Parathyroid adenoma (tissue), 2 donors: ENCODE results near the gene NAA16.
"Not testable (repeated sequence)": the region's sequence is repeated elsewhere in the genome, so short reads cannot be mapped to it uniquely, and the experiment has no call there.

Experiments used
- H2AFZ ChIP-seq: fragments of 300-600 bp; sonication (generic); one replicate; pipeline ENCODE4 v1.7.0; 2017; ENCODE audit warnings: antibody characterized with exemption, mild to moderate bottlenecking
- H3K27ac ChIP-seq: fragments of 300-600 bp; sonication (generic); one replicate; pipeline ENCODE4 v1.7.0; 2017
- H3K27me3 ChIP-seq: fragments of 300-600 bp; sonication (generic); one replicate; pipeline ENCODE4 v1.7.0; 2017; ENCODE audit warnings: low read length; ENCODE audit not compliant: control insufficient read depth, insufficient read depth
- H3K36me3 ChIP-seq: fragments of 300-600 bp; sonication (generic); one replicate; pipeline ENCODE4 v1.7.0; 2017; ENCODE audit warnings: low read length; ENCODE audit not compliant: control insufficient read depth, insufficient read depth
- H3K4me1 ChIP-seq: fragments of 300-600 bp; sonication (generic); one replicate; pipeline ENCODE4 v1.7.0; 2017; ENCODE audit warnings: control low read depth
- H3K4me2 ChIP-seq: fragments of 300-600 bp; sonication (generic); one replicate; pipeline ENCODE4 v1.7.0; 2017; ENCODE audit warnings: low read length
- H3K4me3 ChIP-seq: fragments of 300-600 bp; sonication (generic); one replicate; pipeline ENCODE4 v1.7.0; 2017; ENCODE audit warnings: low read depth, low read length
- H3K79me2 ChIP-seq: fragments of 300-600 bp; sonication (generic); one replicate; pipeline ENCODE4 v1.7.0; 2017; ENCODE audit warnings: control low read depth
- H3K9ac ChIP-seq: fragments of 300-600 bp; sonication (generic); one replicate; pipeline ENCODE4 v1.7.0; 2017; ENCODE audit warnings: mild to moderate bottlenecking
- H3K9me3 ChIP-seq: fragments of 300-600 bp; sonication (generic); one replicate; pipeline ENCODE4 v1.7.0; 2017; ENCODE audit warnings: low read length; ENCODE audit not compliant: control insufficient read depth
- TF ChIP-seq, protein P1 (sequence below): fragments of 300-600 bp; sonication (generic); IDR thresholded peaks from one replicate; pipeline ENCODE4 v1.7.0; 2017; ENCODE audit warnings: antibody characterized with exemption, mild to moderate bottlenecking
- donor health status: primary hyperparathyroidism.

Gene NAA16

DNA sequence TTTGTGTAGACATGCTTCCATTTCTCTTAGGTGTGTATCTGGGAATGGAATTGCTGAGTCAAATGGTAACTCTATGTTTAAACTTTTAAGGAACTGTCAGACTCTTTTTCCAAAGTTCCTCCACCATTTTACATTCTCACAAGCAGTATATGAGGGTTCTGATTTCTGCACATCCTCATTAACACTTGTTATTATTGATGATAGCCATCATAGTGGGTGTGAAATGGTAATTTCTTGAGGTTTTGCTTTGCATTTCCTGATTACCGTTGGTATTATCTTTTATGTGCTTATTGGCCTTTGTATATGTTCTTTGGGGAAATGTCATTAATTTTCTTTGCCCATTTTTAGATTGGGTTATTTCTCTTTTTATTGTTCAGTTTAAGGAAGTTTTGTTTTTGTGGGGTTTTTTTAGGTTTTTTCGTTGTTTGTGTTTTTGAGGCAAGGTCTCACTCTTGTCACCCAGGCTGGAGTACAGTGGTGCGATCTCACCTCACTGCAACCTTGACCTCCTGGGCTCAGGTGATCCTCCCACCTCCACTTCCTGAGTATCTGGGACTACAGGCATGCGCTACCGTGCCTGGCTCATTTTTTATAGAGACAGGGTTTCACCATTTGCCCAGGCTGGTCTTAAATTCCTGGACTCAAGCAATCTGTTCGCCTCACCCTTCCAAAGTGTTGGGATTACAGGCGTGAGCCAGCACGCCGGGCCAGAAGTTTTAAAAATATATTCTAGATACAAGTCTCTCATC is 34.3 kb downstream of the NAA16 start:
- H2AFZ ChIP-seq = no peak overlapping the region
- no peaks in the 10 kb centered on the region for H3K36me3 ChIP-seq
- no peak overlapping the region for H3K9ac ChIP-seq
- no peaks in the 10 kb centered on the region for H3K9me3 ChIP-seq
- H3K79me2 ChIP-seq = no peaks in the 10 kb centered on the region
- no peaks in the 10 kb centered on the region for H3K27me3 ChIP-seq
- TF ChIP-seq, protein P1, sequence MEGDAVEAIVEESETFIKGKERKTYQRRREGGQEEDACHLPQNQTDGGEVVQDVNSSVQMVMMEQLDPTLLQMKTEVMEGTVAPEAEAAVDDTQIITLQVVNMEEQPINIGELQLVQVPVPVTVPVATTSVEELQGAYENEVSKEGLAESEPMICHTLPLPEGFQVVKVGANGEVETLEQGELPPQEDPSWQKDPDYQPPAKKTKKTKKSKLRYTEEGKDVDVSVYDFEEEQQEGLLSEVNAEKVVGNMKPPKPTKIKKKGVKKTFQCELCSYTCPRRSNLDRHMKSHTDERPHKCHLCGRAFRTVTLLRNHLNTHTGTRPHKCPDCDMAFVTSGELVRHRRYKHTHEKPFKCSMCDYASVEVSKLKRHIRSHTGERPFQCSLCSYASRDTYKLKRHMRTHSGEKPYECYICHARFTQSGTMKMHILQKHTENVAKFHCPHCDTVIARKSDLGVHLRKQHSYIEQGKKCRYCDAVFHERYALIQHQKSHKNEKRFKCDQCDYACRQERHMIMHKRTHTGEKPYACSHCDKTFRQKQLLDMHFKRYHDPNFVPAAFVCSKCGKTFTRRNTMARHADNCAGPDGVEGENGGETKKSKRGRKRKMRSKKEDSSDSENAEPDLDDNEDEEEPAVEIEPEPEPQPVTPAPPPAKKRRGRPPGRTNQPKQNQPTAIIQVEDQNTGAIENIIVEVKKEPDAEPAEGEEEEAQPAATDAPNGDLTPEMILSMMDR = no peak
- H3K4me3 ChIP-seq = no peak overlapping the region
- no peak overlapping the region for H3K4me2 ChIP-seq
- H3K4me1 ChIP-seq = no peaks in the 10 kb centered on the region
- H3K27ac ChIP-seq = no peak overlapping the region

DNA sequence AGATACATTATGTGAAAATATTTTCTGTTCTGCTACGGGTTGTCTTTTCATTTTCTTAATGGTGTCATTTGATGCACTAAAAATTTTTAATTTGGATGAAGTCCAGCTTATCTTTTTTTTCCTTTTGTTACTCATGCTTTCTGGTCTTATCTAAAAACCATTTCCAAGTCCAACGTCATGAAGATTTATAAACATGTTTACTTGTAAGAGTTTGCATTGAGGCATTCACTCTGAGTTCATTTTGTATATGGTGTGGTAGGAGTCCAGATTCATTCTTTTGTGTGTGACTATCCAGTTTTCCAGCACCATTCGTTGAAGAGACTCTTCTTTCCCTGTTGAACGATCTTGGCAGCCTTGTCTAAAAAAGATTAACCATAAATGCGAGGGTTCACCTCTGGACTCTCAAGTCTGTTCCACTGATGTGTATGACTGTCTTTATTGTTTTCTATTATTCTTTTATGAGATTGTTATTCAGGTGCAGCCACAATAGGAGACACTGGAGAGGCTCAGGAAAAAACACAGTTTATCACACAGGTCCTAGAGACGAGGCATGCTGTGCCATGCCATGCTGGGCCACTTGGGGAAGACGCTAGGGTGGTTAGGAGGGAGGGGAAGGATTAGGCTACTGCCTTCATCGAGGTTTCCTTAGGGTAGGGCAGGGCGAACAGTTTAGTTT is 35.0 kb downstream of the NAA16 start:
- Histone ChIP-seq H3K79me2 (no peaks in the 10 kb centered on the region), H3K27ac (no peak overlapping the region), H2AFZ (no peak overlapping the region), H3K4me3 (no peak overlapping the region), H3K27me3 (no peaks in the 10 kb centered on the region), H3K9ac (no peak overlapping the region), H3K4me2 (no peak overlapping the region), H3K9me3 (no peaks in the 10 kb centered on the region), H3K36me3 (no peaks in the 10 kb centered on the region), H3K4me1 (no peaks in the 10 kb centered on the region)
- TF ChIP-seq, protein P1 = no peak

DNA sequence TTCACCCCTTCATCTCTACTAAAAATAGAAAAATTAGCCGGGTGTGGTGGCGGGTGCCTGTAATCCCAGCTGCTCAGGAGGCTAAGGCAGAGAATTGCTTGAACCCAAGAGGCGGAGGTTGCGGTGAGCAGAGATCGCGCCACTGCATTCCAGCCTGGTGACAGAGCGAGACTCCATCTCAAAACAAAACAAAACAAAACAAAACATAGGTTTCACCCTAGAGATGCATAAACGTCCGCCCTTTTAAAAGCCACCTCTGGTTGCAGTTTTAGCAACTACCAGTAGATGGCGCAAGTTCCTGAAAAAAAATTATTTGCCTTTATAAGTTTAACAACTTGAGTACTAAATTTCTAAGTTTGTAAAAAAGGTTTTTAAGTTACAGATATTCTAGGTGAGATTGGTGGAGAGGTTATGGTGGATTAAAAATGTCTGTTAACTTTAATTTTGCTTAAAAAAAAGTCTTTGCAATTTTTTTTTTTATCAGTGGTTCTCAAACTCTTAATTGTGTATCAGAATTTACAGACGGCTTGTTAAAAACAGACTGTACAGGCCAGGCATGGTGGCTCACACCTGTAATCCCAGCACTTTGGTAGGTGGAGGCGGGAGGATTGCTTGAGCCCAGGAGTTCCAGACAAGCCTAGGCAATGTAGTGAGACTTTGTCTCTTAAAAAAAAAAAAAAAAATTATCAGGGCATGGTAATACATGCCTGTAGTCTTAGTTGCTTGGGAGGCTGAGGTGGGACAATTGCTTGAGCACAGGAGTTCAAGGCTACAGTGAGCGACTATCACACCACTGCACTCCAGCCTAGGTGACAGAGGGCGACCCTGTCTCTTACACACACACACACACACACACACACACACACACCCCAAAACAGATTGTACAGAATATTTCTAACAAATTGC is 42.1 kb downstream of the NAA16 start:
- H3K4me3 ChIP-seq = no peak overlapping the region
- no peak overlapping the region for H3K27ac ChIP-seq
- H3K79me2 ChIP-seq = no peaks in the 10 kb centered on the region
- TF ChIP-seq, protein P1 = peak; percentile 73
- no peak overlapping the region for H3K9ac ChIP-seq
- H3K27me3 ChIP-seq = no peaks in the 10 kb centered on the region
- no peaks in the 10 kb centered on the region for H3K9me3 ChIP-seq
- H3K4me1 ChIP-seq = peaks cover 10% of the 10 kb centered on the region
- H3K36me3 ChIP-seq = no peaks in the 10 kb centered on the region
- H2AFZ ChIP-seq = no peak overlapping the region
- no peak overlapping the region for H3K4me2 ChIP-seq

DNA sequence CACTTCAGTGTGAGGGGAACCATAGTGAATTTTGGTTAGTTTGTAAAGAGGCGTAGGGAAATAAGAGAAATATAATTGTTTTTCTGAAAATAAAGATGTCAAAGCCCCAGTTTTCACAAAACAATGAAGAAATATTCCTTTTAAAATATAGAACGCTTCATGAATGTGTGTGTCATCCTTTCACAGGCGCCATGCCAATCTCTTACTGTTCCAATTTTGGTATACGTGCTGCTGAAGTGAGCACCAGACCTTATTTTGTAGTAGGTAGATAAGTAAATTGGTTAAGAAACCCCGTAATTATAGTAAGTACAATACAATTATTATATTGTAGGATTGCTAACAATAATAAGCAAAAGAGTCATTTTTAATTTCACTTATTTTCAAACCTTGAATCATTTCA is 43.3 kb downstream of the NAA16 start:
- H3K4me3 ChIP-seq = no peak overlapping the region
- no peaks in the 10 kb centered on the region for H3K27me3 ChIP-seq
- H3K9me3 ChIP-seq = no peaks in the 10 kb centered on the region
- H3K9ac ChIP-seq = no peak overlapping the region
- H3K4me2 ChIP-seq = no peak overlapping the region
- no peak overlapping the region for H2AFZ ChIP-seq
- H3K27ac ChIP-seq = no peak overlapping the region
- H3K79me2 ChIP-seq = no peaks in the 10 kb centered on the region
- H3K4me1 ChIP-seq = peaks cover 10% of the 10 kb centered on the region
- TF ChIP-seq, protein P1 = no peak
- no peaks in the 10 kb centered on the region for H3K36me3 ChIP-seq

DNA sequence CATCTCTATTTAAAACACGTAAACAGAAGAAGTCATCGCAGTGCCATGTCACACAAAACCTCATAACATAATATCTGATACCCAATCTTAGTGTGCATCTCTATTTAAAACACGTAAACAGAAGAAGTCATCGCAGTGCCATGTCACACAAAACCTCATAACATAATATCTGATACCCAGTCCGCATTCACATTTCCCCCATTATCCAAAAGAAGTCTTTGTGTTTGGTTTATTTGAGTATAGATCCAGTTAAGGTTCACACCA is 45.2 kb downstream of the NAA16 start:
- not testable (repeated sequence) for H3K79me2 ChIP-seq, H2AFZ ChIP-seq, H3K27ac ChIP-seq, H3K4me3 ChIP-seq, H3K9ac ChIP-seq, H3K36me3 ChIP-seq, H3K27me3 ChIP-seq, H3K9me3 ChIP-seq, H3K4me2 ChIP-seq
- peaks cover 10% of the 10 kb centered on the region for H3K4me1 ChIP-seq
